ENCODE data around the gene TCEANC.

The TCEANC gene

DNA sequence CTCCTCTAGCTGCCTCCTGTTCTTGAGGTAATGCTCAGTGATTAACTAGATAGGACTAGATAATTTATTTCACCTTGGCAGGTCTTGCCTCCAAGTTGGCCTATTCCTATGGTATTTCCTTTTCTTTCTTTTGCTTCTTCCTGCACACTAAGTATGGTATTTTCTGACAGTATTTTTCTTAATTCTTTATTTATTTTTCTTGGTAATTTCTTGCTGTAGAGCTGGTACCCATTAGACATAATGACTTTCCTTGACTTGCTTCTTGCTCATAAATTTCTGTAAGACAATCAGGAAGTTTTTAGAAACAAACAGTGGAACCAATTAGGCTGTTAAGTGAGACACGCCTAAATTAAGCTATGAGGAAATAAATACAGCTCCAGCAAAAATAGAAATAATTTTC, 45.5 kb downstream of the TCEANC start:
- H3K9ac ChIP-seq = no peak overlapping the region
- no peaks in the 10 kb centered on the region for H3K9me3 ChIP-seq
- no peak overlapping the region for H3K4me2 ChIP-seq
- no peak overlapping the region for H3K27ac ChIP-seq
- H3K4me3 ChIP-seq = no peak overlapping the region
- no peaks in the 10 kb centered on the region for H3K36me3 ChIP-seq
- no peak for TF ChIP-seq Cebpa-rat (IDR thresholded peaks at IDR 0.05)
- H3K27me3 ChIP-seq = peaks cover 68% of the 10 kb centered on the region
- H3K4me1 ChIP-seq = peaks cover 63% of the 10 kb centered on the region
- H4K20me1 ChIP-seq = peaks cover 100% of the 10 kb centered on the region

GRCh38 chrX:13699183-13699826, 46.4 kb downstream of the TCEANC start:
- no peak overlapping the region for H3K4me2 ChIP-seq
- no peak overlapping the region for H3K9ac ChIP-seq
- H3K27ac ChIP-seq = no peak overlapping the region
- H4K20me1 ChIP-seq = peaks cover 100% of the 10 kb centered on the region
- peaks cover 63% of the 10 kb centered on the region for H3K27me3 ChIP-seq
- H3K4me3 ChIP-seq = no peak overlapping the region
- H3K36me3 ChIP-seq = peaks cover 7% of the 10 kb centered on the region; the same call in 1 of the 2 replicates
- no peak for TF ChIP-seq Cebpa-rat (IDR thresholded peaks at IDR 0.05)
- no peaks in the 10 kb centered on the region for H3K9me3 ChIP-seq
- peaks cover 54% of the 10 kb centered on the region for H3K4me1 ChIP-seq

DNA sequence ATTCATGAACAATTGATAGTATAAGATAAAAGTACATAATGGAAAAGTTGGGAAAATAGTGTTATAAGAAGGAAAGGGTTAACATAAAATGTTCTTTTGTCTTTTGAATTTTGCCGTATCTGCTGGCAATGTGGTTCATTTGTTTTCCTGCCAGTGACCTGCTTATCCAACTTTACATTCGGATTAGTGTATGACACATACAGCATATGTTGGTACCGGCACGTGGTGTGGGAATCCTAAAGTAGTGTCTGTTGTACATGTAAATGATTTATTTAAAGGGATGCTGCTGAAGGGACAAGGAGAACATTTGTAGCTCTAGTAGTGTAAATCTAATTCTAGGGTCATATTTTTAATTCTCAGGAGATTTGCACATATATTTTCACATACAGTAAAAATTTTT, 47.4 kb downstream of the TCEANC start:
- H3K36me3 ChIP-seq = peaks cover 10% of the 10 kb centered on the region
- peaks cover 53% of the 10 kb centered on the region for H3K27me3 ChIP-seq
- no peak overlapping the region for H3K9ac ChIP-seq
- no peak overlapping the region for H3K4me2 ChIP-seq
- peaks cover 100% of the 10 kb centered on the region for H4K20me1 ChIP-seq
- no peak overlapping the region for H3K27ac ChIP-seq
- peaks cover 44% of the 10 kb centered on the region for H3K4me1 ChIP-seq
- TF ChIP-seq Cebpa-rat (IDR thresholded peaks at IDR 0.05) = no peak
- no peak overlapping the region for H3K4me3 ChIP-seq
- H3K9me3 ChIP-seq = no peaks in the 10 kb centered on the region

DNA sequence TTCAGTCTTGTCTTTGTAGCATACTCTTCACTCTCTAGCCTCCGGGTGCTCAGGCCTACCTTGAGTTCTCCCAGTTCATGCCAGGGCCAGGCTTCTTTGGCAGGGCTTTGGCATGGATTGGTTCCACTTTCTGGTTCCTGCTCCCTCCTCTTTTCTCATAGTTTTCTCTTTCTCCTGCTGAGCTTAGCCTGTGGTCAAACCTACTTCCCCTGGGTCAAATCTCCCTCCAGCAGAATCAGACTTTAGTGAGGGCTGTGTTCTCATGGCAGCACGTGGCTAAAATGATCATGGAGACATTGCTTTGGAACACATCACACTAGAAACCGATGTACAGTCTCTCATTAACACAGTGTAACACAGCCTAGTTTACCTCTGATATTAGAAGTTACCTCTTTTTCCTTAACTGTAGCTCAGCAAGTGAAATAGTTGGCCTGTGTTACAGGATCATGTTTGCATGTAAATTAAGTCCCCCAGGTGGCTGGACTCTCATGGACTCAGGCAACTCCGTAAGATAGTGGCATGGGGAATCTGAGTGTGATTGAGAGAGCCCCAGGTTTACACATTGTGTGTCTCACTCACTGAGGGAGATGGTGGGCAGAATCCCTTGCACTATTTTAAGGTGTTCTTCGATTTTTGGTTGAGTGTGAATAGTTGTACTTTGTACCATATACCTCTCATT, 49.3 kb downstream of the TCEANC start:
- TF ChIP-seq Cebpa-rat (IDR thresholded peaks at IDR 0.05) = no peak
- H3K36me3 ChIP-seq = peaks cover 19% of the 10 kb centered on the region
- H3K4me2 ChIP-seq = no peak overlapping the region
- peaks cover 34% of the 10 kb centered on the region for H3K27me3 ChIP-seq
- peaks cover 100% of the 10 kb centered on the region for H4K20me1 ChIP-seq
- H3K9me3 ChIP-seq = no peaks in the 10 kb centered on the region
- H3K4me3 ChIP-seq = no peak overlapping the region
- H3K9ac ChIP-seq = no peak overlapping the region
- H3K4me1 ChIP-seq = peaks cover 25% of the 10 kb centered on the region
- H3K27ac ChIP-seq = no peak overlapping the region

- peaks cover 31% of the 10 kb centered on the region for H3K27me3 ChIP-seq
- TF ChIP-seq Cebpa-rat (IDR thresholded peaks at IDR 0.05) = no peak
- no peak overlapping the region for H3K9ac ChIP-seq
- H4K20me1 ChIP-seq = peaks cover 100% of the 10 kb centered on the region
- no peak overlapping the region for H3K4me2 ChIP-seq
- H3K27ac ChIP-seq = no peak overlapping the region
- peaks cover 26% of the 10 kb centered on the region for H3K36me3 ChIP-seq
- no peaks in the 10 kb centered on the region for H3K9me3 ChIP-seq
- H3K4me3 ChIP-seq = no peak overlapping the region
- peaks cover 17% of the 10 kb centered on the region for H3K4me1 ChIP-seq
These were observed 50.2 kb downstream of the TCEANC start for GRCh38 chrX:13703135-13703534.

- H4K20me1 ChIP-seq = peaks cover 100% of the 10 kb centered on the region
- no peak overlapping the region for H3K27ac ChIP-seq
- no peak overlapping the region for H3K4me3 ChIP-seq
- peaks cover 13% of the 10 kb centered on the region for H3K4me1 ChIP-seq
- no peak overlapping the region for H3K4me2 ChIP-seq
- H3K27me3 ChIP-seq = peaks cover 34% of the 10 kb centered on the region
- no peak overlapping the region for H3K9ac ChIP-seq
- no peaks in the 10 kb centered on the region for H3K9me3 ChIP-seq
- H3K36me3 ChIP-seq = peaks cover 29% of the 10 kb centered on the region
- no peak for TF ChIP-seq Cebpa-rat (IDR thresholded peaks at IDR 0.05)
These were observed 50.6 kb downstream of the TCEANC start for GRCh38 chrX:13703589-13703988.

GRCh38 chrX:13711141-13711540, 58.2 kb downstream of the TCEANC start:
- no peak for TF ChIP-seq Cebpa-rat (IDR thresholded peaks at IDR 0.05)
- Histone ChIP-seq H3K4me1 (no peaks in the 10 kb centered on the region), H3K9me3 (no peaks in the 10 kb centered on the region; the same call in 1 of the 2 replicates), H4K20me1 (peaks cover 69% of the 10 kb centered on the region), H3K9ac (no peak overlapping the region), H3K36me3 (peaks cover 70% of the 10 kb centered on the region), H3K27ac (no peak overlapping the region), H3K27me3 (peaks cover 15% of the 10 kb centered on the region), H3K4me3 (no peak overlapping the region), H3K4me2 (no peak overlapping the region)
